SK-N-SH (cell line): ENCODE measurements around the gene MTUS2.

ENCODE experiments used
- CTCF ChIP-seq: fragments of 200-600 bp; sonication (generic); IDR thresholded peaks from 2 replicates; pipeline ENCODE4 v1.6.1; 2017; ENCODE audit warnings: antibody characterized with exemption, mild to moderate bottlenecking, moderate library complexity
- FOXJ3 ChIP-seq: sonication (generic); formaldehyde crosslinking; IDR thresholded peaks from 2 replicates; pipeline ENCODE4 v1.5.1; 2020; ENCODE audit warnings: mild to moderate bottlenecking, missing genetic modification reagents
- JUND ChIP-seq: IDR thresholded peaks from 2 replicates; pipeline ENCODE4 v1.4.0; 2012
- RAD21 ChIP-seq: IDR thresholded peaks from 2 replicates; pipeline ENCODE4 v1.6.1; 2012; ENCODE audit warnings: mild to moderate bottlenecking, low read length
- YY1 ChIP-seq: IDR thresholded peaks from 2 replicates; pipeline ENCODE4 v1.4.0; 2012; ENCODE audit warnings: low read depth, mild to moderate bottlenecking
- TF ChIP-seq, protein P1 (sequence below): IDR thresholded peaks from 2 replicates; pipeline ENCODE4 v1.4.0; 2012; ENCODE audit warnings: low read depth, borderline replicate concordance

GRCh38 chr13:29310806-29311205, 490.7 kb downstream of the MTUS2 start:
- TF ChIP-seq, protein P1, sequence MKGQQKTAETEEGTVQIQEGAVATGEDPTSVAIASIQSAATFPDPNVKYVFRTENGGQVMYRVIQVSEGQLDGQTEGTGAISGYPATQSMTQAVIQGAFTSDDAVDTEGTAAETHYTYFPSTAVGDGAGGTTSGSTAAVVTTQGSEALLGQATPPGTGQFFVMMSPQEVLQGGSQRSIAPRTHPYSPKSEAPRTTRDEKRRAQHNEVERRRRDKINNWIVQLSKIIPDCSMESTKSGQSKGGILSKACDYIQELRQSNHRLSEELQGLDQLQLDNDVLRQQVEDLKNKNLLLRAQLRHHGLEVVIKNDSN, result no peak
- TF ChIP-seq RAD21 (no peak), CTCF (no peak), JUND (no peak), FOXJ3 (CRISPR knock-in tag) (no peak), YY1 (no peak)
